GM23338 (cell line): Measurements from ENCODE around the gene HCFC1. TPM values are rescaled to one million over a fixed set of nuclear protein-coding genes. Genes with fewer than 3 reads are reported as not detected.

Experiments used
- ATAC-seq: fragments of 200-7000 bp; cut with Tn5 transposase; 3 replicates; pipeline ENCODE4 v1.9.1; 2020
- DNase-seq: peaks from one replicate; pipeline ENCODE4 v3.0.0-alpha.2; 2015; ENCODE audit warnings: low spot score
- H2AFZ ChIP-seq: fragments of 200-600 bp; sonication (generic); 2 replicates; pipeline ENCODE4 v1.8.0; 2016; ENCODE audit warnings: antibody characterized with exemption, mild to moderate bottlenecking, moderate library complexity
- H3F3A ChIP-seq: fragments of 200-600 bp; sonication (generic); replicated peaks from 2 replicates; pipeline ENCODE4 v1.8.0; 2017; ENCODE audit warnings: antibody characterized with exemption, mixed run types, low read depth
- H3K27ac ChIP-seq: fragments of 200-600 bp; sonication (generic); 2 replicates; pipeline ENCODE4 v1.6.1; 2016; ENCODE audit warnings: low read depth
- H3K27me3 ChIP-seq: fragments of 200-600 bp; sonication (generic); 2 replicates; pipeline ENCODE4 v1.8.0; 2016; ENCODE audit warnings: mild to moderate bottlenecking, mixed run types, moderate library complexity; ENCODE audit not compliant: insufficient read depth
- H3K36me3 ChIP-seq: fragments of 200-600 bp; sonication (generic); 2 replicates; pipeline ENCODE4 v1.8.0; 2016; ENCODE audit warnings: mild to moderate bottlenecking; ENCODE audit not compliant: insufficient read depth
- H3K4me1 ChIP-seq: fragments of 200-600 bp; sonication (generic); 2 replicates; pipeline ENCODE4 v1.8.0; 2016; ENCODE audit warnings: mild to moderate bottlenecking, moderate library complexity; ENCODE audit not compliant: insufficient read depth
- H3K4me2 ChIP-seq: fragments of 200-600 bp; sonication (generic); 2 replicates; pipeline ENCODE4 v1.7.1; 2017; ENCODE audit warnings: mixed run types
- H3K4me3 ChIP-seq: fragments of 200-600 bp; sonication (generic); 2 replicates; pipeline ENCODE4 v1.6.1; 2016; ENCODE audit warnings: mixed run types
- H3K79me2 ChIP-seq: fragments of 200-600 bp; sonication (generic); replicated peaks from 2 replicates; pipeline ENCODE4 v1.8.0; 2017; ENCODE audit warnings: mild to moderate bottlenecking; ENCODE audit not compliant: insufficient read depth
- H3K9me2 ChIP-seq: fragments of 200-600 bp; sonication (generic); 2 replicates; pipeline ENCODE4 v1.8.0; 2017; ENCODE audit not compliant: insufficient read depth
- H4K20me1 ChIP-seq: fragments of 200-600 bp; sonication (generic); replicated peaks from 2 replicates; pipeline ENCODE4 v1.8.0; 2017; ENCODE audit warnings: mild to moderate bottlenecking; ENCODE audit not compliant: insufficient read depth
- H3K27ac Mint-ChIP-seq: 2 replicates; pipeline ENCODE4 v1.8.0; 2020; ENCODE audit warnings: inconsistent platforms, mild to moderate bottlenecking, moderate library complexity, mixed read lengths
- H3K27me3 Mint-ChIP-seq: 3 replicates; pipeline ENCODE4 v1.8.0; 2022; ENCODE audit warnings: low read depth, mild to moderate bottlenecking, moderate library complexity, mixed read lengths, inconsistent platforms; ENCODE audit not compliant: insufficient read depth, poor library complexity
- H3K36me3 Mint-ChIP-seq: 3 replicates; pipeline ENCODE4 v1.8.0; 2021; ENCODE audit warnings: low read depth, mild to moderate bottlenecking, inconsistent platforms, moderate library complexity, mixed read lengths
- H3K4me1 Mint-ChIP-seq: 3 replicates; pipeline ENCODE4 v1.8.0; 2020; ENCODE audit warnings: mild to moderate bottlenecking, inconsistent platforms, mixed read lengths
- H3K4me3 Mint-ChIP-seq: 3 replicates; pipeline ENCODE4 v1.8.0; 2021; ENCODE audit warnings: moderate library complexity, mild to moderate bottlenecking, inconsistent platforms, mixed read lengths
- H3K9me3 Mint-ChIP-seq: 3 replicates; pipeline ENCODE4 v1.8.0; 2020; ENCODE audit warnings: moderate library complexity, mild to moderate bottlenecking, inconsistent platforms, mixed read lengths
- CREB1 ChIP-seq: fragments of 250-450 bp; sonication (Bioruptor Pico); IDR thresholded peaks from 2 replicates; pipeline ENCODE4 v1.5.0; 2020; ENCODE audit warnings: low read depth, mild to moderate bottlenecking, moderate library complexity
- CTCF ChIP-seq, 2 experiments: fragments of 200-600 bp in 1 of 2; sonication (generic) in 1 of 2; conservative IDR thresholded peaks; 2 replicates each; pipeline versions ENCODE4 v1.5.1 to v1.6.1; 2016 to 2017; ENCODE audit warnings: antibody characterized with exemption in 2 of 2, low read depth in 2 of 2, mild to moderate bottlenecking in 2 of 2, moderate library complexity in 1 of 2
- EZH2 ChIP-seq: fragments of 200-600 bp; sonication (generic); IDR thresholded peaks from one replicate; pipeline ENCODE4 v1.8.0; 2017; ENCODE audit warnings: antibody characterized with exemption, mild to moderate bottlenecking, low read depth; ENCODE audit not compliant: unreplicated experiment
- EZH2phosphoT487 ChIP-seq: fragments of 200-600 bp; sonication (generic); IDR thresholded peaks from one replicate; pipeline ENCODE4 v1.8.1; 2018; ENCODE audit warnings: antibody characterized with exemption; ENCODE audit not compliant: unreplicated experiment
- JUNB ChIP-seq: IDR thresholded peaks from one replicate; pipeline ENCODE4 v1.6.1; 2016; ENCODE audit warnings: antibody characterized with exemption; ENCODE audit not compliant: unreplicated experiment
- POLR2AphosphoS5 ChIP-seq: IDR thresholded peaks from 2 replicates; pipeline ENCODE4 v1.6.1; 2016; ENCODE audit warnings: antibody characterized with exemption, low read depth
- REST ChIP-seq: IDR thresholded peaks from one replicate; pipeline ENCODE4 v1.6.1; 2018; ENCODE audit warnings: antibody characterized with exemption; ENCODE audit not compliant: unreplicated experiment
- ZNF114 ChIP-seq: fragments of 250-450 bp; sonication (Bioruptor Pico); IDR thresholded peaks from 2 replicates; pipeline ENCODE4 v1.5.0; 2020; ENCODE audit warnings: mild to moderate bottlenecking, moderate library complexity
- ZNF331 ChIP-seq: fragments of 250-450 bp; sonication (Bioruptor Pico); IDR thresholded peaks from 2 replicates; pipeline ENCODE4 v1.5.0; 2020; ENCODE audit warnings: low read depth, mild to moderate bottlenecking, moderate library complexity
- polyA plus RNA-seq: library from polyadenylated mRNA; unstranded; fragments of >200 nt; fragmentation: Nextera tagmentation; extraction: Ambion mirVana; gene quantifications from 2 replicates; pipeline ENCODE4 v1.2.1, GENCODE V29; 2016
- total RNA-seq: library from RNA; depleted of rRNA; stranded (reverse); fragments of >200 nt; shearing (Covaris generic); gene quantifications from 2 replicates; pipeline ENCODE4 v1.2.3, GENCODE V29; 2014

The HCFC1 gene
- total and polyA plus RNA-seq, 2 experiments from 2014 or later: 33.0 to 188 TPM

DNA sequence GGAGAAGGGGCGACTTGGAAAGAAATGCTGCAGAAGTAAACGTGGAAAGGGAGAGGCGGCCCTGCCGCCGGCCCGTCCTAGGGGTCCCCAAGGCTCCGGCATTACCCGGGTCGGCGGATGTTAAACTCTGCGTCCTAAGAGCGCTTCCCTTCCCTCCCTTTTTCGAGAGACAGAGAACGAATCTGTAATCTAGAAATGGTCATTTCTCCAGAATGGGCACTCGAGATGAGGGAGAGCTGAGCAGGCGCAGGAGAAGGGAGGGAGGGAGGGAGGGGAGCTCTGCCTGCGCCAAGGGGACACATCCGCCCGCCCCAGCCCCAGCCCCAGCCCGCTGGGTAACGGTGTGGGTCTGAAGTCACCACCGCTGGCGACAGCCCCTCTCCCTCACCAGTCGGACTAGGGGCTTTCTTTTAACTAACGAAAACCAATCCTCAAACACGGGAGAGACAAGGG, 1.7 kb downstream of the HCFC1 start:
- no peak for ATAC-seq
- H3K9me3 Mint-ChIP-seq: no peaks in the 10 kb centered on the region; the same call in 2 of the 3 replicates

GRCh38 chrX:153969125-153969903, 2.3 kb downstream of the HCFC1 start:
- H2AFZ ChIP-seq: no peak overlapping the region
- peaks cover 62% of the 10 kb centered on the region for H3K79me2 ChIP-seq
- DNase-seq (no peak), ATAC-seq (peak; percentile 7)
- peak overlapping the region; percentile 86 for H3K27ac Mint-ChIP-seq
- H4K20me1 ChIP-seq: peaks cover 17% of the 10 kb centered on the region
- TF ChIP-seq CTCF (conservative IDR thresholded peaks at IDR 0.05; ENCODE audit: low read depth in 2 of 2): no peak
- TF ChIP-seq JUNB: no peak
- TF ChIP-seq REST: no peak
- no peak for TF ChIP-seq POLR2AphosphoS5
- TF ChIP-seq EZH2phosphoT487: no peak
- TF ChIP-seq ZNF331 (CRISPR knock-in tag): no peak
- TF ChIP-seq CREB1 (CRISPR knock-in tag): no peak
- no peak for TF ChIP-seq EZH2
- TF ChIP-seq ZNF114: no peak
- no peak overlapping the region for H3K27ac ChIP-seq
- H3K4me2 ChIP-seq: peak overlapping the region; percentile 84
- peaks cover 29% of the 10 kb centered on the region for H3K4me1 Mint-ChIP-seq
- no peaks in the 10 kb centered on the region for H3K36me3 ChIP-seq
- peak overlapping the region; percentile 85 for H3K4me3 ChIP-seq
- peaks cover 12% of the 10 kb centered on the region for H3K4me1 ChIP-seq
- peak overlapping the region; percentile 100 for H3K4me3 Mint-ChIP-seq
- H3K27me3 ChIP-seq: no peaks in the 10 kb centered on the region
- H3K9me3 Mint-ChIP-seq: no peaks in the 10 kb centered on the region; the same call in 2 of the 3 replicates
- H3K27me3 Mint-ChIP-seq: peaks cover 6% of the 10 kb centered on the region
- H3F3A ChIP-seq: 0 out of 2 replicates have a peak, but pooled peaks cover 4% of the 10 kb centered on the region
- H3K9me2 ChIP-seq: no peaks in the 10 kb centered on the region
- H3K36me3 Mint-ChIP-seq: peaks cover 20% of the 10 kb centered on the region

More for the DNA sequence above, 1.7 kb downstream of the HCFC1 start:
- peak overlapping the region; percentile 84 for H3K4me2 ChIP-seq
- peak overlapping the region; percentile 85 for H3K4me3 ChIP-seq
- H3K27ac ChIP-seq: no peak overlapping the region
- no peak for DNase-seq
- H3K27me3 ChIP-seq: no peaks in the 10 kb centered on the region
- 0 out of 2 replicates have a peak, but pooled peaks cover 4% of the 10 kb centered on the region for H3F3A ChIP-seq
- peaks cover 12% of the 10 kb centered on the region for H3K4me1 ChIP-seq
- H3K79me2 ChIP-seq: peaks cover 56% of the 10 kb centered on the region
- no peak overlapping the region for H2AFZ ChIP-seq
- H4K20me1 ChIP-seq: peaks cover 17% of the 10 kb centered on the region
- no peak for TF ChIP-seq EZH2
- TF ChIP-seq EZH2phosphoT487: no peak
- TF ChIP-seq CREB1 (CRISPR knock-in tag): no peak
- no peak for TF ChIP-seq JUNB
- Mint-ChIP-seq H3K4me3 (peak overlapping the region; percentile 100), H3K4me1 (peaks cover 33% of the 10 kb centered on the region), H3K27ac (peak overlapping the region; percentile 86), H3K36me3 (peaks cover 15% of the 10 kb centered on the region), H3K27me3 (peaks cover 6% of the 10 kb centered on the region)
- H3K36me3 ChIP-seq: no peaks in the 10 kb centered on the region
- no peaks in the 10 kb centered on the region for H3K9me2 ChIP-seq
